Measurements from ENCODE around the gene PPP2R5C.

Gene PPP2R5C

GRCh38 chr14:101754893-101755292 lies 6.6 kb upstream of the PPP2R5C start:
- TF ChIP-seq CTCF (conservative IDR thresholded peaks at IDR 0.05): no peak
- no peak overlapping the region for H3K27ac ChIP-seq

GRCh38 chr14:101755591-101756324 lies 5.8 kb upstream of the PPP2R5C start:
- H3K27ac ChIP-seq: no peak overlapping the region
- no peak for TF ChIP-seq CTCF (conservative IDR thresholded peaks at IDR 0.05)

- no peak overlapping the region for H3K27ac ChIP-seq
- no peak for TF ChIP-seq CTCF (conservative IDR thresholded peaks at IDR 0.05)
Observed at GRCh38 chr14:101757064-101757838, 4.3 kb upstream of the PPP2R5C start.

- H3K27ac ChIP-seq: no peak overlapping the region
- TF ChIP-seq CTCF (conservative IDR thresholded peaks at IDR 0.05): no peak
Observed at GRCh38 chr14:101757839-101758211, 3.7 kb upstream of the PPP2R5C start.

GRCh38 chr14:101758913-101759593 lies 2.5 kb upstream of the PPP2R5C start:
- TF ChIP-seq CTCF (conservative IDR thresholded peaks at IDR 0.05): no peak
- no peak overlapping the region for H3K27ac ChIP-seq

- peak overlapping the region; percentile 46 for H3K27ac ChIP-seq
Observed at GRCh38 chr14:101760138-101761011, 1.1 kb upstream of the PPP2R5C start.

More at GRCh38 chr14:101760138-101761011, 1.1 kb upstream of the PPP2R5C start:
- no peak for TF ChIP-seq CTCF (conservative IDR thresholded peaks at IDR 0.05)
